K562 (cell line): Measurements from ENCODE around the gene ZNF740.

ENCODE experiments used
- HDAC2 ChIP-seq: fragments of 450-650 bp; IDR thresholded peaks from 2 replicates; pipeline ENCODE4 v1.6.1; 2016; ENCODE audit warnings: mild to moderate bottlenecking
- HIVEP1 ChIP-seq: fragments of 250-450 bp; sonication (Bioruptor Pico); IDR thresholded peaks from 2 replicates; pipeline ENCODE4 v1.4.0; 2020; ENCODE audit warnings: mild to moderate bottlenecking
- MYNN ChIP-seq, 2 experiments: sonication (generic); formaldehyde crosslinking in 1 of 2; IDR thresholded peaks; 2 replicates each; pipeline versions ENCODE4 v1.5.0 to v1.6.1; 2016 to 2020; ENCODE audit warnings: antibody characterized with exemption in 1 of 2, missing genetic modification reagents in 1 of 2
- ZNF431 ChIP-seq: sonication (generic); formaldehyde crosslinking; IDR thresholded peaks from 2 replicates; pipeline ENCODE4 v1.8.0; 2022; ENCODE audit warnings: mild to moderate bottlenecking, missing genetic modification reagents
- TF ChIP-seq, protein P1 (sequence below), 3 experiments: IDR thresholded peaks in 2 of 3; conservative IDR thresholded peaks in 1 of 3; 2 replicates each; pipeline ENCODE4 v1.5.1; 2011 to 2012; ENCODE audit warnings: low read length in 3 of 3, mild to moderate bottlenecking in 3 of 3, control low read depth in 2 of 3, improper control_type of control experiment in 1 of 3, inconsistent platforms in 1 of 3, low read depth in 1 of 3, mixed read lengths in 1 of 3, moderate library complexity in 1 of 3; ENCODE audit not compliant: insufficient read depth in 2 of 3

DNA sequence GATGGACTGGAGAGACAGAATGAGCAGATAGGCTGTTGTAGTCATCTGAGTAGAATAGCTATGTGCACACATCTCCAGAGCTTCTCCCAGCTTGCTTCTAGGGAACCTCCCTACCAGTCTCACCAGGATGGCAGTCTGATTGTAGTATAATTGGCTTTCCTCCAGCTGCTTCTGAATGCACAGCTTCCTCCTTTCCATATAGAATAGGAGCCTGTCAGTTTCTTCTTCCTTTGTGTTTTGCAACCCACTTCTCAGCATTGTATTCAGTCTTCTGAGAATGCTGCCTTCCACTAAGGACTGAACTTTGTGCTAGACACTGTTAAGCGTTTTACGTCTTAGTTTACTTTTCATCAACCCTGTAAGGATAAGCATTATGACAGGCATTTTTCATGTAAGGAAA, 2.4 kb downstream of the ZNF740 start:
- TF ChIP-seq ZNF431 (CRISPR knock-in tag): no peak
- TF ChIP-seq MYNN (IDR thresholded peaks at IDR 0.05): no peak
- TF ChIP-seq MYNN (CRISPR knock-in tag; IDR thresholded peaks at IDR 0.05): no peak
- TF ChIP-seq, protein P1, sequence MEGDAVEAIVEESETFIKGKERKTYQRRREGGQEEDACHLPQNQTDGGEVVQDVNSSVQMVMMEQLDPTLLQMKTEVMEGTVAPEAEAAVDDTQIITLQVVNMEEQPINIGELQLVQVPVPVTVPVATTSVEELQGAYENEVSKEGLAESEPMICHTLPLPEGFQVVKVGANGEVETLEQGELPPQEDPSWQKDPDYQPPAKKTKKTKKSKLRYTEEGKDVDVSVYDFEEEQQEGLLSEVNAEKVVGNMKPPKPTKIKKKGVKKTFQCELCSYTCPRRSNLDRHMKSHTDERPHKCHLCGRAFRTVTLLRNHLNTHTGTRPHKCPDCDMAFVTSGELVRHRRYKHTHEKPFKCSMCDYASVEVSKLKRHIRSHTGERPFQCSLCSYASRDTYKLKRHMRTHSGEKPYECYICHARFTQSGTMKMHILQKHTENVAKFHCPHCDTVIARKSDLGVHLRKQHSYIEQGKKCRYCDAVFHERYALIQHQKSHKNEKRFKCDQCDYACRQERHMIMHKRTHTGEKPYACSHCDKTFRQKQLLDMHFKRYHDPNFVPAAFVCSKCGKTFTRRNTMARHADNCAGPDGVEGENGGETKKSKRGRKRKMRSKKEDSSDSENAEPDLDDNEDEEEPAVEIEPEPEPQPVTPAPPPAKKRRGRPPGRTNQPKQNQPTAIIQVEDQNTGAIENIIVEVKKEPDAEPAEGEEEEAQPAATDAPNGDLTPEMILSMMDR (IDR thresholded peaks at IDR 0.05 in 2 of 3, conservative IDR thresholded peaks at IDR 0.05 in 1 of 3; ENCODE audit: insufficient read depth in 2 of 3, low read depth in 1 of 3, low read length in 3 of 3): no peak
- TF ChIP-seq HDAC2: no peak
- no peak for TF ChIP-seq HIVEP1 (CRISPR knock-in tag)
